Adrenal gland (tissue), 12 donors: ENCODE measurements around the gene FAM209B. TPM values are rescaled to one million over a fixed set of nuclear protein-coding genes. Genes with fewer than 3 reads are reported as not detected.

ENCODE experiments used
- DNase-seq, 7 donors: peaks; one replicate each; pipeline ENCODE4 v3.0.0-alpha.2; 2019 to 2020
- H3K27ac ChIP-seq, 5 donors: fragments of 200-600 bp; sonication (generic) in 4 of 5; 1 replicate in 3 of 5; 2 replicates in 2 of 5; pipeline versions ENCODE4 v1.5.1 to v1.8.0; 2016 to 2020; ENCODE audit warnings: mild to moderate bottlenecking in 1 of 5
- H3K27me3 ChIP-seq: fragments of 200-600 bp; 2 replicates; pipeline ENCODE4 v1.8.0; 2021
- H3K36me3 ChIP-seq, 2 donors: fragments of 200-600 bp; replicated peaks in 1 of 2; 1 replicate in 1 of 2; 2 replicates in 1 of 2; pipeline versions ENCODE4 v1.5.1 to v1.8.0; 2018 to 2022
- H3K4me1 ChIP-seq, 2 donors: fragments of 200-600 bp; replicated peaks in 1 of 2; 1 replicate in 1 of 2; 2 replicates in 1 of 2; pipeline versions ENCODE4 v1.5.1 to v1.8.0; 2018 to 2021
- H3K4me3 ChIP-seq, 4 donors: fragments of 200-600 bp; sonication (generic) in 3 of 4; one replicate each; pipeline ENCODE4 v1.5.1; 2016 to 2018
- H3K9me3 ChIP-seq, 3 donors: fragments of 200-600 bp; sonication (generic) in 1 of 3; replicated peaks in 1 of 3; 1 replicate in 2 of 3; 2 replicates in 1 of 3; pipeline versions ENCODE4 v1.5.1 to v1.8.0; 2016 to 2021
- POLR2A ChIP-seq, 2 donors: fragments of 450-650 bp; IDR thresholded peaks; one replicate each; pipeline ENCODE4 v1.6.1; 2017; ENCODE audit warnings: antibody characterized with exemption in 2 of 2, mild to moderate bottlenecking in 2 of 2, moderate library complexity in 1 of 2
- WGBS, 4 donors: extraction: QIAGEN DNeasy Blood & Tissue Kit in 2 of 4; methylation state at CpG; one replicate each; pipeline versions ENCODE4 v1.1.5 to v1.1.7; 2013 to 2017; 5-methylcytosine and 5-hydroxymethylcytosine counted together
- intact Hi-C, 2 donors: fragments of 100-400 bp; cut with DNase I; formaldehyde crosslinking; loops; one replicate each; pipeline versions ENCODE4 v1.14.1 to v1.15.0; 2022 to 2023
- polyA plus RNA-seq, 3 donors: library from polyadenylated mRNA; stranded (reverse); fragments of 200-250 nt in 2 of 3; fragments of 350-450 nt in 1 of 3; fragmentation: Illumina TruSeq in 1 of 3; extraction: RNeasy Lipid Tissue Mini Kit (QIAGEN cat#74804) in 1 of 3; gene quantifications; one replicate each; pipeline ENCODE4 v1.2.3, GENCODE V29; 2013 to 2014
- total RNA-seq, 9 donors: library from RNA; depleted of rRNA in 4 of 9; stranded (reverse); fragments of >200 nt in 4 of 9; fragments of 120-200 nt in 1 of 9; fragmentation: NEBNext Ultra II Directional in 1 of 9; extraction: Animal tissue kit (Norgen Biotek cat#: 25700) in 1 of 9; gene quantifications; one replicate each; pipeline versions ENCODE4 v1.1.0 to v1.2.4, GENCODE V29; 2013 to 2023
- TF ChIP-seq, protein P1 (sequence below), 6 experiments: fragments of 450-650 bp in 4 of 6; fragments of 200-600 bp in 2 of 6; sonication (generic) in 1 of 6; IDR thresholded peaks; 1 replicate in 5 of 6; 2 replicates in 1 of 6; pipeline versions ENCODE4 v1.5.1 to v1.8.0; 2016 to 2021; ENCODE audit warnings: antibody characterized with exemption in 6 of 6, mild to moderate bottlenecking in 2 of 6, moderate library complexity in 1 of 6
- donor health status: healthy with polysubstance abuse.
- donor health status: Bipolar disorder and iron deficiency.
- donor health status: DM: yes; HTN: yes; CAD: no.
- donor health status: DM: no; HTN: no; CAD: no.
- donor health status: DM: no; HTN: no; CAD: no.
- donor health status: DM: yes; HTN: yes; CAD: no.

Gene FAM209B
- total and polyA plus RNA-seq, 12 donors, result 0.17 to 0.80 (median 0.48) TPM; not detected in 8

DNA sequence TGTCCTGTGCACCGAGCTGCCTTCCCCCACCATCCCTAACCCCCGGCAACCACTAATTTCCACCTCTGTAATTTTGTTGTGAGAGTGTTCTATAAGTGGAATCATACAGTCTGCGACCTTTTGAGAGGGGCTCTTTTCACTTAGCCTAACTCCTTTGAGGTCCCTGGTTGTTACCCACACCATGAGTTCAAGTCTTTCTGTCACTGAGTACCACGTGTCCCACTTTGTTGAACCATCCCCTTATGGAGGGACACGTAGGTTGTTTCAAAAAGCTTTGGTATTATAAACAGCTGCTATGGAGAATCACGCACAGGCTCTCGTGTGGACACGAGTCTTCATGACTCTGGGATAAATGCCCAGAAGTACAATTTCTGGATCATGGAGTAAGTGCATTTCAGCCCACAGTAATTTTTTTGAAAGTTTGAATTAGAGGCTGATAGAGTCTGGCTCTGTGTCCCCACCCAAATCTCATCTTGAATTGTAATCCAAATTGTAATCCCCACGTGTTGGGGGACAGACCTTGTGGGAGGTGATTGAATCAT, 9.5 kb downstream of the FAM209B start:
- Histone ChIP-seq H3K9me3 (no peaks in the 10 kb centered on the region), H3K4me1 (no peaks in the 10 kb centered on the region), H3K36me3 (no peaks in the 10 kb centered on the region), H3K27ac (no peak overlapping the region), H3K27me3 (no peaks in the 10 kb centered on the region), H3K4me3 (no peak overlapping the region)
- WGBS, 4 donors, result 70 to 85% (median 72%) methylated on average over 9 of the region's 9 CpGs
- no peak for DNase-seq
- intact Hi-C loops, result no loop called here
- TF ChIP-seq, protein P1, sequence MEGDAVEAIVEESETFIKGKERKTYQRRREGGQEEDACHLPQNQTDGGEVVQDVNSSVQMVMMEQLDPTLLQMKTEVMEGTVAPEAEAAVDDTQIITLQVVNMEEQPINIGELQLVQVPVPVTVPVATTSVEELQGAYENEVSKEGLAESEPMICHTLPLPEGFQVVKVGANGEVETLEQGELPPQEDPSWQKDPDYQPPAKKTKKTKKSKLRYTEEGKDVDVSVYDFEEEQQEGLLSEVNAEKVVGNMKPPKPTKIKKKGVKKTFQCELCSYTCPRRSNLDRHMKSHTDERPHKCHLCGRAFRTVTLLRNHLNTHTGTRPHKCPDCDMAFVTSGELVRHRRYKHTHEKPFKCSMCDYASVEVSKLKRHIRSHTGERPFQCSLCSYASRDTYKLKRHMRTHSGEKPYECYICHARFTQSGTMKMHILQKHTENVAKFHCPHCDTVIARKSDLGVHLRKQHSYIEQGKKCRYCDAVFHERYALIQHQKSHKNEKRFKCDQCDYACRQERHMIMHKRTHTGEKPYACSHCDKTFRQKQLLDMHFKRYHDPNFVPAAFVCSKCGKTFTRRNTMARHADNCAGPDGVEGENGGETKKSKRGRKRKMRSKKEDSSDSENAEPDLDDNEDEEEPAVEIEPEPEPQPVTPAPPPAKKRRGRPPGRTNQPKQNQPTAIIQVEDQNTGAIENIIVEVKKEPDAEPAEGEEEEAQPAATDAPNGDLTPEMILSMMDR (IDR thresholded peaks at IDR 0.05), result no peak
- no peak for TF ChIP-seq POLR2A (IDR thresholded peaks at IDR 0.05)

DNA sequence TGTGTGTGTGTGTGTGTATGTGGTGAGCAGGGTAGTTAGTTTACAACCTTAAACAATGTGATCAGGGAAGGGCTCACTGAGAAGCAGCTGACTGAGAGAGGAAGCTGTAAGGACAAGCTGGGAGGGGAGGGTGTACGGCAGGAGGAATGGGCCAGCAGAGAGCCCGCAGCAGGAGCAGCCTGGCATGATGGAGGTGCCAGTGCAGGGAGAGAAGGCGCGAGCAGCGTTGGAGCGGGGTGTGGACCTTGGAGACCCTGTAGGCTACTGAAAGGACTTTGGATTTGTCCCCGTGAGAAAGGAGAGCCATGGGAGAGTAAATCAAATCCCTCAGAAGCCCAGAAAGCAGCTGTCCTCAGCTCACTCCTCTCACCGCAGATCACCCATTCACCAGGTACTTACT, 18.5 kb downstream of the FAM209B start:
- 74 to 92% (median 84%) methylated on average over 8 of the region's 8 CpGs for WGBS, 4 donors

DNA sequence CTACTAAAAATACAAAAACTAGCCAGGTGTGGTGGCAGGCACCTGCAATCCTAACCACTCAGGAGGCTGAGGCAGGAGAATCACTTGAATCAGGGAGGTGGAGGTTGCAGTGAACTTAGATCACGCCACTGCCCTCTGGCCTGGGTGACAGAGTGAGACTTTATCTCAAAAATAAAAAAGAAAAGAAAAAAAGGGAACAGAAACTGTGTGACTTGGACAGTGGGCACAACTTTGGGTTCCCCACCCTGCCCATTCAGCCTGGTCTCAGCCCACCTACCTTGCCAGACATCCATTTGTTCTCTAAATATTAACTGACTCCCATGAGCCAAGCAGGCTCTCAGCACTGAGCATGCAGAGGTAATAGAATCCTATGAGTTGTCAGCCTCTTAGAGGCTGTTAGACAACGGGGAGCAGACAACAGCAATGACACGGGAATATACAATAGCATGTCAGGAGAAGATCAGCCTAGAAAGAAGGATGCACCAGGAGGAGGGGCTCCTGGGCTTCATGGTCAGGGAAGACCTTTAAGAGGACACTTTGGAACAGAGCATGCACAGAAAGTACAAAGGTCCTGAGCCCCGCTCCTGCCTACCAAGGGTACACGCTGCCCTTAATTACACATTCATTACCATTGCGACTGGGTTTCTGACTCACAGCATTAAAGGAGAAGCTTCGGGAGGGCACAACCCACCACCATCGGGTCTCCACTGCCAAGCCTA, 20.0 kb downstream of the FAM209B start:
- Histone ChIP-seq H3K27ac (no peak overlapping the region), H3K4me3 (no peak overlapping the region), H3K27me3 (no peaks in the 10 kb centered on the region), H3K36me3 (no peaks in the 10 kb centered on the region), H3K9me3 (no peaks in the 10 kb centered on the region), H3K4me1 (peaks cover 8 to 15% of the 10 kb centered on the region in 2 donors)
- TF ChIP-seq, protein P1 (IDR thresholded peaks at IDR 0.05), result no peak
- no peak for TF ChIP-seq POLR2A (IDR thresholded peaks at IDR 0.05)
- intact Hi-C loops, result loop anchor here in 1 of 2 donors (10.0 kb wide), 1 partner anchor 422 kb away; no protein-coding TSS in a partner anchor
- no peak for DNase-seq
- 62 to 78% (median 68%) methylated on average over 8 of the region's 8 CpGs for WGBS, 4 donors

More for the DNA sequence above, 18.5 kb downstream of the FAM209B start:
- Histone ChIP-seq H3K36me3 (no peaks in the 10 kb centered on the region), H3K27me3 (no peaks in the 10 kb centered on the region), H3K4me3 (no peak overlapping the region), H3K4me1 (peaks cover 8 to 15% of the 10 kb centered on the region in 2 donors), H3K27ac (no peak overlapping the region), H3K9me3 (no peaks in the 10 kb centered on the region)
- intact Hi-C loops, result loop anchor here in 1 of 2 donors (2.0 to 10.0 kb wide), 2 partner anchors 25 to 423 kb away; no protein-coding TSS in a partner anchor
- TF ChIP-seq, protein P1 (IDR thresholded peaks at IDR 0.05), result no peak
- no peak for TF ChIP-seq POLR2A (IDR thresholded peaks at IDR 0.05)
- DNase-seq, result no peak

DNA sequence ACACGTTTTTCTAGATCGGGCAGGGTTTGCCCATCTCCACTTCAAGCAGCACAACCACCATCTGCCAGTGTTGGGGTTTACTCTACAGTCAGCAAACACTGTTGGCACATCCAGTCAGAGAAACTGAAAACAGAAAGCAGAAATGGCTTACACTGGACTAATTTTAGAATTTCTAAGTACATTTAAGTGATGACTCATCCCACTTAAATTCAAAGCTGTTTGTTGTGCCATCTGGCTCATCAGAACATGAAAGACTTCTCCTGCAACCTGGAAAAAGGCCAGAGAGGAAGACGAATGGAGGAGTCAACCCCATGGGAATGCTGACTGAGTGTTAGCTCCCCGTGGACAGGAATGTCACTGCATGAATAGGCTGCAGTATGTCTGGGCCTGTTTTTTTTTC, 21.8 kb downstream of the FAM209B start:
- no peaks in the 10 kb centered on the region for H3K9me3 ChIP-seq
- H3K36me3 ChIP-seq, result no peaks in the 10 kb centered on the region
- H3K27me3 ChIP-seq, result no peaks in the 10 kb centered on the region
- peak; percentile 71 to 87 (median 79) for DNase-seq
- H3K4me3 ChIP-seq, result peak overlapping the region in 1 of 4 donors; percentile 16
- TF ChIP-seq POLR2A (IDR thresholded peaks at IDR 0.05), result no peak
- TF ChIP-seq, protein P1 (IDR thresholded peaks at IDR 0.05), result peak in 4 of 6 experiments; percentile 26 to 44 (median 32)
- intact Hi-C loops, result loop anchor here in 1 of 2 donors (10.0 kb wide), 1 partner anchor 420 kb away; no protein-coding TSS in a partner anchor
- H3K4me1 ChIP-seq, result peaks cover 8 to 15% of the 10 kb centered on the region in 2 donors
- WGBS, 4 donors, result 8 to 15% (median 13%) methylated on average over 4 of the region's 4 CpGs
- peak overlapping the region in 3 of 5 donors; percentile 36 to 63 (median 52) for H3K27ac ChIP-seq
